ENCODE data around the gene WHRN.

WHRN gene

DNA sequence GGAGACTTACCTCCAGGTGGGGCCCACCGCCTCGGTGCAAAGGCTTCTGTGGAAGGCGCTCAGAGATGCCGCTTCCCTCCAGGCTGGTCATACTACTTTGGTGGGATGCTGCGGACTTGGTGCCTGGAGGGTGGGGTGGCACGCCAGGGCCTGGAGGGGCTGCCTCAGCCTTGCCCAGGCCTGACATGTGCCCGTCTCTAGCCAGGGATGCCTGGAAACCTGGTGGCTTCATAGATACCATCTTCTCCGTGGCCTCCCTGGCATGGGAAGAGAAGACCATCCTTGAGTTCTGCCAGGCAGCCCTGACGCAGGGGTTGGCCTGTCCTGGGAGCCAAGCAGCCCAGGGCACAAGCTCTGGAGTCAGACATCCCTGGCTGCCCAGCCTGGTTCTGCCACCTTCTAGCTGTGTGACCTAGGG, 147.4 kb downstream of the WHRN start:
- H3K27ac ChIP-seq (replicated peaks): no peak overlapping the region
- TF ChIP-seq, protein P1, sequence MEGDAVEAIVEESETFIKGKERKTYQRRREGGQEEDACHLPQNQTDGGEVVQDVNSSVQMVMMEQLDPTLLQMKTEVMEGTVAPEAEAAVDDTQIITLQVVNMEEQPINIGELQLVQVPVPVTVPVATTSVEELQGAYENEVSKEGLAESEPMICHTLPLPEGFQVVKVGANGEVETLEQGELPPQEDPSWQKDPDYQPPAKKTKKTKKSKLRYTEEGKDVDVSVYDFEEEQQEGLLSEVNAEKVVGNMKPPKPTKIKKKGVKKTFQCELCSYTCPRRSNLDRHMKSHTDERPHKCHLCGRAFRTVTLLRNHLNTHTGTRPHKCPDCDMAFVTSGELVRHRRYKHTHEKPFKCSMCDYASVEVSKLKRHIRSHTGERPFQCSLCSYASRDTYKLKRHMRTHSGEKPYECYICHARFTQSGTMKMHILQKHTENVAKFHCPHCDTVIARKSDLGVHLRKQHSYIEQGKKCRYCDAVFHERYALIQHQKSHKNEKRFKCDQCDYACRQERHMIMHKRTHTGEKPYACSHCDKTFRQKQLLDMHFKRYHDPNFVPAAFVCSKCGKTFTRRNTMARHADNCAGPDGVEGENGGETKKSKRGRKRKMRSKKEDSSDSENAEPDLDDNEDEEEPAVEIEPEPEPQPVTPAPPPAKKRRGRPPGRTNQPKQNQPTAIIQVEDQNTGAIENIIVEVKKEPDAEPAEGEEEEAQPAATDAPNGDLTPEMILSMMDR (IDR thresholded peaks at IDR 0.05; ENCODE audit: insufficient read depth, low read length): no peak
- no peak for TF ChIP-seq GABPA (IDR thresholded peaks at IDR 0.05; ENCODE audit: low read depth)
- TF ChIP-seq SPI1 (IDR thresholded peaks at IDR 0.05; ENCODE audit: borderline replicate concordance, low read depth): no peak
- TF ChIP-seq POLR2AphosphoS5 (IDR thresholded peaks at IDR 0.05; ENCODE audit: low read depth): no peak
- TF ChIP-seq, protein P2, sequence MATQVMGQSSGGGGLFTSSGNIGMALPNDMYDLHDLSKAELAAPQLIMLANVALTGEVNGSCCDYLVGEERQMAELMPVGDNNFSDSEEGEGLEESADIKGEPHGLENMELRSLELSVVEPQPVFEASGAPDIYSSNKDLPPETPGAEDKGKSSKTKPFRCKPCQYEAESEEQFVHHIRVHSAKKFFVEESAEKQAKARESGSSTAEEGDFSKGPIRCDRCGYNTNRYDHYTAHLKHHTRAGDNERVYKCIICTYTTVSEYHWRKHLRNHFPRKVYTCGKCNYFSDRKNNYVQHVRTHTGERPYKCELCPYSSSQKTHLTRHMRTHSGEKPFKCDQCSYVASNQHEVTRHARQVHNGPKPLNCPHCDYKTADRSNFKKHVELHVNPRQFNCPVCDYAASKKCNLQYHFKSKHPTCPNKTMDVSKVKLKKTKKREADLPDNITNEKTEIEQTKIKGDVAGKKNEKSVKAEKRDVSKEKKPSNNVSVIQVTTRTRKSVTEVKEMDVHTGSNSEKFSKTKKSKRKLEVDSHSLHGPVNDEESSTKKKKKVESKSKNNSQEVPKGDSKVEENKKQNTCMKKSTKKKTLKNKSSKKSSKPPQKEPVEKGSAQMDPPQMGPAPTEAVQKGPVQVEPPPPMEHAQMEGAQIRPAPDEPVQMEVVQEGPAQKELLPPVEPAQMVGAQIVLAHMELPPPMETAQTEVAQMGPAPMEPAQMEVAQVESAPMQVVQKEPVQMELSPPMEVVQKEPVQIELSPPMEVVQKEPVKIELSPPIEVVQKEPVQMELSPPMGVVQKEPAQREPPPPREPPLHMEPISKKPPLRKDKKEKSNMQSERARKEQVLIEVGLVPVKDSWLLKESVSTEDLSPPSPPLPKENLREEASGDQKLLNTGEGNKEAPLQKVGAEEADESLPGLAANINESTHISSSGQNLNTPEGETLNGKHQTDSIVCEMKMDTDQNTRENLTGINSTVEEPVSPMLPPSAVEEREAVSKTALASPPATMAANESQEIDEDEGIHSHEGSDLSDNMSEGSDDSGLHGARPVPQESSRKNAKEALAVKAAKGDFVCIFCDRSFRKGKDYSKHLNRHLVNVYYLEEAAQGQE (IDR thresholded peaks at IDR 0.05; ENCODE audit: insufficient replicate concordance, low read depth): no peak
- H3K4me3 ChIP-seq (replicated peaks; ENCODE audit: insufficient read depth, low read length): no peak overlapping the region
- DNase-seq (ENCODE audit: low read depth in 1 of 2, low spot score in 1 of 2): no peak
- no peaks in the 10 kb centered on the region for H3K27me3 ChIP-seq (ENCODE audit: insufficient read depth, poor library complexity, severe bottlenecking)

DNA sequence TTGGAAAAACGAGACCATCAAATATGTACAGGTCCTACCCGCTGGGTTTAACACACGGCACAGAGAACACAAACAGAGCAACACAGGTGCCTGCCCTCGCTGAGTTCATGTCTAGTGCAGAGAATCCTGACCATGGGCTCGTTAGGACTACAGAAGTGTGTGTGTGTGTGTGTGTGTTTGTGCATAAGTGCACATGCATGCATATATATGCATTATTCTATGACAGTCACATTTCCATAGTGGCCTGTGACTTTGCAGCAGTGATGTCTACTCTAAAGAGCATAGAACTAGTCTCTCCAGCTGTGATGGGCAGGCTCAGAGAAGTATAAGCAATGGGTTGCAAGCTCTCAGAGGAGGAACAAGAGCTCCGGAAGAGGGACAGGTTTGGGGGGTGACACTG, 147.9 kb downstream of the WHRN start:
- H3K27me3 ChIP-seq (ENCODE audit: insufficient read depth, poor library complexity, severe bottlenecking): no peaks in the 10 kb centered on the region
- TF ChIP-seq, protein P2 (IDR thresholded peaks at IDR 0.05; ENCODE audit: insufficient replicate concordance, low read depth): no peak
- TF ChIP-seq GABPA (IDR thresholded peaks at IDR 0.05; ENCODE audit: low read depth): no peak
- DNase-seq (ENCODE audit: low read depth in 1 of 2, low spot score in 1 of 2): no peak
- no peak overlapping the region for H3K4me3 ChIP-seq (replicated peaks; ENCODE audit: insufficient read depth, low read length)
- H3K27ac ChIP-seq (replicated peaks): no peak overlapping the region

DNA sequence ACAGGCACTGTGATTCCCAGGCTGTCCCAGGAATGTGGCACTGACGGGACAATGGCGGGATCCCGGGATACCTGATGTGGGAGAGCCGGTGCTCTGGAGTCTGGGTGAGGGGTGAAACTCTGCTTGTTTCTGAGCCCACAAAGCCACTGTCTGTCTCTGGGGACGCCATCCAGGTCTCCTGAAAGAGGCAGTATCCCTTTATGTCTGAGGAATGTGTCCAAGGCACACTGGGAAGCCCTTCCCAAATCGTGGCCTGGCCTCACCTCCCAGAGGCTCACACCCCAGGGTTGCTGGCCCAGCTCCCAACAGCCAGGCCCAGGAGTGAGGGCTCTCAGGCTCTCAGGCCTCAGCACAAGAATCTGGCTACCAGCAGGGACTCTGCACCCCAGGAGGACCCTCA, 148.5 kb downstream of the WHRN start:
- Histone ChIP-seq H3K4me3 (replicated peaks; ENCODE audit: insufficient read depth, low read length) (no peak overlapping the region), H3K27me3 (ENCODE audit: insufficient read depth, poor library complexity, severe bottlenecking) (no peaks in the 10 kb centered on the region), H3K27ac (replicated peaks) (no peak overlapping the region)
- no peak for TF ChIP-seq SPI1 (IDR thresholded peaks at IDR 0.05; ENCODE audit: borderline replicate concordance, low read depth)
- no peak for TF ChIP-seq GABPA (IDR thresholded peaks at IDR 0.05; ENCODE audit: low read depth)
- TF ChIP-seq, protein P2 (IDR thresholded peaks at IDR 0.05; ENCODE audit: insufficient replicate concordance, low read depth): no peak
- TF ChIP-seq, protein P1 (IDR thresholded peaks at IDR 0.05; ENCODE audit: insufficient read depth, low read length): no peak
- no peak for TF ChIP-seq POLR2AphosphoS5 (IDR thresholded peaks at IDR 0.05; ENCODE audit: low read depth)
- no peak for DNase-seq (ENCODE audit: low read depth in 1 of 2, low spot score in 1 of 2)

DNA sequence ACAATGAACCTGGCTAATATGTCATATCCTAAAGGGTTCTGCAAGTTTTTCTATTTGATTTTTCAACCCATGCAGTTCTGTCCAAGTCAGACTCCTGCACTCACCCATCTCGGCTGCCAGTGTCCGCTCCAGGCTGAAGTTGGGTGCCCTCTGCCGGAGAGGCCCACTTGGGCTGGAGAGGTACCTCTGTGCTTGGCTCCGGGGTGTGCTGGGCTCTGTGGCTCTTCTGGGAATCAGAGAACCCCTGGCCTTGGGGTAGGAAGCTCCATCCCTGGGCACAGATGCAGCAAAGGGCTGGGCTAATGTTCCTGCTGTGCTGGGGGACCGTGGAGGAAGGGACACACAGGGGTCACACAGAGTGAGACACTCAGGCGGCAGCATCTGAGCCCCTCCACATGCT, 149.5 kb downstream of the WHRN start:
- Histone ChIP-seq H3K27ac (replicated peaks) (no peak overlapping the region), H3K4me3 (replicated peaks; ENCODE audit: insufficient read depth, low read length) (no peak overlapping the region), H3K27me3 (ENCODE audit: insufficient read depth, poor library complexity, severe bottlenecking) (no peaks in the 10 kb centered on the region)
- DNase-seq (ENCODE audit: low read depth in 1 of 2, low spot score in 1 of 2): no peak
- TF ChIP-seq GABPA (IDR thresholded peaks at IDR 0.05; ENCODE audit: low read depth) (no peak), SPI1 (IDR thresholded peaks at IDR 0.05; ENCODE audit: borderline replicate concordance, low read depth) (no peak), POLR2AphosphoS5 (IDR thresholded peaks at IDR 0.05; ENCODE audit: low read depth) (no peak)
- TF ChIP-seq, protein P2 (IDR thresholded peaks at IDR 0.05; ENCODE audit: insufficient replicate concordance, low read depth): no peak
- TF ChIP-seq, protein P1 (IDR thresholded peaks at IDR 0.05; ENCODE audit: insufficient read depth, low read length): no peak
